ENCODE measurements around the gene GSTO1.

Gene GSTO1

GRCh38 chr10:104277785-104278184 is 23.1 kb downstream of the GSTO1 start:
- DNase-seq: no peak

GRCh38 chr10:104279550-104280259 is 25.0 kb downstream of the GSTO1 start:
- no peak for DNase-seq

- no peak for DNase-seq
These were observed 27.0 kb downstream of the GSTO1 start for GRCh38 chr10:104281694-104282093.

GRCh38 chr10:104284846-104285245 is 30.2 kb downstream of the GSTO1 start:
- no peak for DNase-seq

- no peak for DNase-seq
These were observed 32.2 kb downstream of the GSTO1 start for GRCh38 chr10:104286939-104287338.

- no peak for DNase-seq
These were observed 33.7 kb downstream of the GSTO1 start for GRCh38 chr10:104288355-104288754.

- peak; percentile 82 for DNase-seq
These were observed 36.8 kb downstream of the GSTO1 start for GRCh38 chr10:104291439-104291951.

- no peak for DNase-seq
These were observed 38.3 kb downstream of the GSTO1 start for GRCh38 chr10:104293011-104293410.

GRCh38 chr10:104293781-104294321 is 39.2 kb downstream of the GSTO1 start:
- DNase-seq: no peak

GRCh38 chr10:104296687-104297436 is 42.2 kb downstream of the GSTO1 start:
- no peak for DNase-seq

- peak; percentile 21 for DNase-seq
These were observed 43.3 kb downstream of the GSTO1 start for GRCh38 chr10:104297697-104298660.

- no peak for DNase-seq
These were observed 44.6 kb downstream of the GSTO1 start for GRCh38 chr10:104299031-104299904.

- no peak for DNase-seq
These were observed 45.5 kb downstream of the GSTO1 start for GRCh38 chr10:104300002-104300735.

GRCh38 chr10:104300736-104301292 is 46.1 kb downstream of the GSTO1 start:
- DNase-seq: no peak

GRCh38 chr10:104301907-104302690 is 47.4 kb downstream of the GSTO1 start:
- DNase-seq: no peak

- no peak for DNase-seq
These were observed 49.1 kb downstream of the GSTO1 start for GRCh38 chr10:104303594-104304355.

GRCh38 chr10:104304356-104304745 is 49.7 kb downstream of the GSTO1 start:
- no peak for DNase-seq

GRCh38 chr10:104304927-104305326 is 50.2 kb downstream of the GSTO1 start:
- no peak for DNase-seq

GRCh38 chr10:104306897-104307296 is 52.2 kb downstream of the GSTO1 start:
- DNase-seq: no peak

All from effector CD4-positive, alpha-beta T cell (primary cell).